ENCODE measurements around the gene ZNF28.
A peak's percentile ranks its signal among the peaks of the same experiment; 100 is the strongest.
"Not testable (repeated sequence)": the region's sequence is repeated elsewhere in the genome, so short reads cannot be mapped to it uniquely, and the experiment has no call there.

The ZNF28 gene

GRCh38 chr19:52821204-52821960 is at the start of gene ZNF28:
Gene ZNF28 (minus strand): TSS chr19:52821633. CDS start chr19:52817958, 3,675 bp downstream.
- not testable (repeated sequence) for DNase-seq (ENCODE audit: low read depth)

- DNase-seq (ENCODE audit: low read depth): not testable (repeated sequence)
Measured at GRCh38 chr19:52868031-52868430, 46.6 kb upstream of the ZNF28 start.

DNA sequence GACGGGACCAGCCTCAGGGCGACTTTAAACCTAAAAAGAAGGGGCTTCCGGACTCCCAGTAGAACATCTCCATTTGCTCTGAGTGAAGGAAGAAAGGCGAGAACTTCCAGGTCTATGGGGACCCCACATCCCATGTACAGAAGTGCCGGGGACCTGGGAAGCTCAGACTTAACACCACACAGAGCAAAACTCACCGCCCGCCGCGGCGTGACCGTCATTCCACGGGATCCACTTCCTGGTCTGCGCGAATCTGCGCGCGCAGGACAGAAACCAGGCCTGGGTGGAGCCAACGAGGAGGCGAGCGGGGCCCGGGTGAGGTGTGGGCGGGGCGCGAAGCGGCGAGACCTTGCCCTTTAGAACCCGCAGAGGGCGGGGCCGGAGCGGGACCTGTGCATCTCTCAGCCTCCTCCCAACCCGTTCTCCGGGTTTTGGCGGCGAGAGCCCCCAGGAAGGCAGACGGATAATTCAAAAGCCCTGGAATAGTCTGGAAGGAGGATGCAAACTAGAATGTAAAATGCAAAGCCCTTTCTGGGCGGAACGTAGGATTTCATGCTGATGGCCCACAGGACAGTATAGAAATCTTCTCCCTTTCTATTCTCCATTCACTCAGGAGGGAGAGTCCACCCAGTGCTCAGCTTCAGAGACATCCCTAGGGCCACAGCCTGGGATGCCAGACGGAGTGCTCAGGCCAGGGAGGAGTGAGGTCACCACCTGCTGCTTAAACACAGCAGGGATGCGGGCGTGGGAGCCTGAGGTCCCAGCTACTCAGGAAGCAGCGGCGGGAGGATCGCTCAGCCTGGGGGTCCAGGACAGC is 36.2 kb upstream of the ZNF28 start, which contains the start of gene ZNF468:
Gene ZNF468 (minus strand): TSS at position 242 of the 814 bp plus-strand sequence. CDS start 3,347 bp downstream, outside the sequence.
- not testable (repeated sequence) for DNase-seq (ENCODE audit: low read depth)

DNA sequence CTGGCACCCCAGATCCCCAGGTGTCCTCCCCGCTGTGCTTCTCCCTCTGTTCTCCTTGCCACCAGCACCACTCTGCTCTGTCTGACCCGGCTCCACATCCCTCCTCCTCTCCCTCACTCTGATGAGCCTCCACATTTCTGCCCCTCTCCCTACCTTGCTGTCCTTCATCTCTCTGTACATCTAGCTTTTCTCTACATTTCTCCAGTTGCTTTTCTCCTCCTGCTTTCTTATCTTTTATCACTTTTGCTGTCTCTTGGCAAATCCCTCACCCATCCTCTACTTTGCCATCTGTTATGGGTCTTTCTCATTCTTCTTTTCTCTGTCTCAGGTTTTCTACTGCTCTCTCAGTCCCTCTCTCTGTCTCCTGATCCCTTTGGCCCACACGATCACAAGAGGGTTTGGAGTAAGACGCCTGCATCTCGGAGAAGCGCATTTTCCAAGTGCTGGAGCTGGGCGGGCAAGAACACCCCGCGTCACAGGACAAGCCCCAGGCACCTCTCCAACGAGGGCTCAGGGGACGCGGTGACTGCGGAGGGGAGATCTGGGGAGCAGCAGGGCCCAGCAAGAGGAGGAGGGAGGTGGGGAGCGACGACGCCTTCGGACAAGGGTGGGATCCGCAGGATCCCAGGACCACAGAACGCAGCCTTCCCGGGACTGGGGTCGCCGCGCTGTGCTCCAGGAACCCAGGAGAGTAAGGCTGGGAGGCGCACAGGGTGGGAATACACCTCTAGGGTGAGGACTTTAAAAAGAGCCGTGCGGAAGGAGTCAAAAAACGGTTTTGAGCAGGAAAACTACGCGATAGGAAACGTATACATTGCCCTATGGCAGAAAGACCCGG is 35.3 kb upstream of the ZNF28 start:
- DNase-seq (ENCODE audit: low read depth): not testable (repeated sequence)

DNA sequence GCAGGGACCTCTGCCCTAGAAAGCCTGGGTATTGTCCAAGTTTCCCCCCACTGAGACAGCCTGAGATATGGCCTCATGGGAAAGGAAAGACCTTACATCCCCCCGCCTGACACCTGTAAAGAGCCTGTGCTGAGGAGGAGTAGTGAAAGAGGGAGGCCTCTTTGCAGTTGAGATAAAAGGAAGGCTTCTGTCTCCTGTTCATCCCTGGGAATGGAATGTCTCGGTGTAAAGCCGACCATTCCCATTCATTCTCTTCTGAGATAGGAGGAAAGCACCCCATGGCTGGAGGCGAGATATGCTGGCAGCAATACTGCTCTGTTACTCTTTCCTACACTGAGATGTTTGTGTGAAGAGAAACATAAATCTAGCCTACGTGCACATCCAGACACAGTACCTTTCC is 25.9 kb upstream of the ZNF28 start:
- not testable (repeated sequence) for DNase-seq (ENCODE audit: low read depth)

- not testable (repeated sequence) for DNase-seq (ENCODE audit: low read depth)
Measured at GRCh38 chr19:52840825-52841465, 19.5 kb upstream of the ZNF28 start.

- DNase-seq (ENCODE audit: low read depth): not testable (repeated sequence)
Measured at GRCh38 chr19:52834289-52834688, 12.9 kb upstream of the ZNF28 start.

- not testable (repeated sequence) for DNase-seq (ENCODE audit: low read depth)
Measured at GRCh38 chr19:52833541-52833940, 12.1 kb upstream of the ZNF28 start.

DNA sequence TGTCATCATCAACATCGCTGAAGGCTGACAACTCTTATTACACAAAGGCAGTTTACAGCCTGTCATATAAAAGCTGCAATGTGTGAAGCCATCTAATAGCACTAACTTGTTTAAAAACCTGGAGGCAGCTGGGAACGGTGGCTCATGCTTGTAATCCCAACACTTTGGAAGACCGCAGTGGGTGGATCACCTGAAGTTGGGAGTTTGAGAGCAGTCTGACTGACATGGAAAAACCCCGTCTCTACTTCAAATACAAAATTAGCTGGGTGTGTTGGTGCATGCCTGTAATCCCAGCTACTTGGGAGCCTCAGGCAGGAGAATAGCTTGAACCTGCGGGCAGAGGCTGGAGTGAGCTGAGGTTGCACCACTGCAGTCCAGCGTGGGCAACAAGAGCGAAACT is 8.4 kb upstream of the ZNF28 start:
- DNase-seq (ENCODE audit: low read depth): not testable (repeated sequence)

GRCh38 chr19:52825765-52826164 is 4.3 kb upstream of the ZNF28 start:
- DNase-seq (ENCODE audit: low read depth): no peak

GRCh38 chr19:52823676-52824075 is 2.2 kb upstream of the ZNF28 start:
- DNase-seq (ENCODE audit: low read depth): no peak

DNA sequence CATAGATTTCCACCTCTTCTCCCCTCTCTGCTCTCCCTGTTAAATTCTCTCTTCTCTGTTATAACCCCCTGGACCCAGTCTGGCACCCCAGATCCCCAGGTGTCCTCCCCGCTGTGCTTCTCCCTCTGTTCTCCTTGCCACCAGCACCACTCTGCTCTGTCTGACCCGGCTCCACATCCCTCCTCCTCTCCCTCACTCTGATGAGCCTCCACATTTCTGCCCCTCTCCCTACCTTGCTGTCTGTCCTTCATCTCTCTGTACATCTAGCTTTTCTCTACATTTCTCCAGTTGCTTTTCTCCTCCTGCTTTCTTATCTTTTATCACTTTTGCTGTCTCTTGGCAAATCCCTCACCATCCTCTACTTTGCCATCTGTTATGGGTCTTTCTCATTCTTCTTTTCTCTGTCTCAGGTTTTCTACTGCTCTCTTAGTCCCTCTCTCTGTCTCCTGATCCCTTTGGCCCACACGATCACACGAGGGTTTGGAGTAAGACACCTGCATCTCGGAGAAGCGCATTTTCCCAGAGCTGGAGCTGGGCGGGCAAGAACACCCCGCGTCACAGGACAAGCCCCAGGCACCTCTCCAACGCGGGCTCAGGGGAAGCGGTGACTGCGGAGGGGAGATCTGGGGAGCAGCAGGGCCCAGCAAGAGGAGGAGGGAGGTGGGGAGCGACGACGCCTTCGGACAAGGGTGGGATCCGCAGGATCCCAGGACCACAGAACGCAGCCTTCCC is 795 bp downstream of the ZNF28 start:
- DNase-seq (ENCODE audit: low read depth): not testable (repeated sequence)

DNA sequence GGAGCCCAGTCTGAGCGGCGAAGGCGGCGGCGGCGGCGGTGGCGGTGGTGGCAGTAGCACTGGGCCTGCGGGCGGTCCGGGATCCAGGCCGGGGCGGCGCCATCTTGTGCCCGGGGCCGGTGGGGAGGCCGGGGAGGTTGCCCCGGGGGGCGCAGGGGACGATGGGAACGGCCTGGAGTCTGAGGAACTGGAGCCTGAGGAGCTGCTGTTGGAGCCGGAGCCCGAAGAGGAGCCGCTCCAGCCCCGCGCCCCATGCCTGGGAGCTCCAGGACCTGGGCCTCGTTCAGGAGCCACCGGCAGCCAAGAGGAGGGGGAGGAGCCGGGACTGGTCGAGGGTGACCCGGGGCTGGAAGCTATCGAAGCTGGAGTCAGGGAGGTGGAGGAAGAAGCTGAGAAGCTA is 11.6 kb downstream of the ZNF28 start:
- DNase-seq (ENCODE audit: low read depth): no peak

DNA sequence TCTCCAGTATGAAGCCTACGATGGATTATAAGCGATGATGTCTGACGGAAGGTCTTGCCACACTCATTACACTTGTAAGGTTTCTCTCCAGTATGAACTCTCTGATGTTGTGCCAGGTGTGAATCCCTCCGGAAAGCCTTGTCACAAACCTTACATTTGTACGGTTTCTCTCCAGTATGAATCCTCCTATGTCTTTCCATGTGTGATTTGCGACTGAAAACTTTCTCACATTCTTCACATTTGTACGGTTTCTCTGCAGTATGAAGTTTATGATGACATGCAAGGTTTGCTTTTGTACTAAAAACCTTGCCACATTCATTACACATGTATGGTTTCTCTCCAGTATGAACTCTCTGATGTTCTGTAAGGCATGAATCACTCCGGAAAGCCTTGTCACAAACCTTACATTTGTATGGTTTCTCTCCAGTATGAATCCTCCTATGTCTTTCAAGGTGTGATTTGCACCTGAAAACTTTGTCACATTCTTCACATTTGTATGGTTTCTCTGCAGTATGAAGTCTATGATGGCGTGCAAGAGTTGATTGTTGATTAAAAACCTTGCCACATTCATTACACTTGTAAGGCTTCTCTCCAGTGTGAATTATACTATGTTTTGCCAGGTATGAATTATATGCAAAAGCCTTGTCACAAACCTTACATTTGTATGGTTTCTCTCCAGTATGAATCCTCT is 21.3 kb downstream of the ZNF28 start:
- DNase-seq (ENCODE audit: low read depth): not testable (repeated sequence)

GRCh38 chr19:52789440-52789839 is 32.0 kb downstream of the ZNF28 start:
- no peak for DNase-seq (ENCODE audit: low read depth)

GRCh38 chr19:52786464-52787354 is 34.7 kb downstream of the ZNF28 start, which contains the start of gene ZNF600:
Gene ZNF600 (minus strand): TSS chr19:52786791. CDS start chr19:52778888, 7,903 bp downstream.
- peak; percentile 38 for DNase-seq (ENCODE audit: low read depth)

DNA sequence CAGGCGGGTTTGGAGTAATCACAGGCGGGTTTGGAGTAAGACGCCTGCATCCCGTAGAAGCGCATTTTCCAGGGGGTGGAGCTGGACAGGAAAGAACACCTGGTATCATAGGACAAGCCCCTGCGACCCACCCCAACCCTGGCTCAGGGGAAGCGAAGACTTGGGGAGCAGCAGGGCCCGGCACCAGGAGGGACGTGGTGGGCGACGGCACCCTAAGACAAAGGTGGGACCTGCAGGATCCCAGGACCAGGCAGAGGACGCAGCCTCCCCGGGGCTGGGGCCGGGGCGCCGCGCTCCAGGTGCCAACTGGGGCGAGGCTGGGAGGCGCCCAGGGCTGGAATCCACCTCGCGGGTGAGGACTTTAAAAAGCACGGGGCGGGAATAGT is 35.4 kb downstream of the ZNF28 start:
- DNase-seq (ENCODE audit: low read depth): no peak

DNA sequence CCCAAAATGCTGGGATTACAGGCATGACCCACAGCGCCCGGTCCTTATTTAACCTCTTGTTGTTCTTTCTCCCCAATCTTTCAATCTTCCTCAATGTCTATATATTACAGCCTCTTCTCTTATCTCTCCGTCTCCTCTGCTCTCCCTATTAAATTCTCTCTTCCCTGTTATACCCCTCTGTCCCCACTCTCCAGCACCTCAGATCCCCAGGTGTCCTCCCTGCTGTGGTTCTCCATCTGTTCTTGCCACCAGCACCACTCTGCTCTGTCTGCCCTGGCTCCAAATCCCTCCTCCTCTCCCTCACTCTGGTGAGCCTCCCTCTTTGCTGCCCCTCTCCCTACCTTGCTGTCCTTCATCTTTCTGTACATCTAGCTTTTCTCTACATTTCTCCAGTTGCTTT is 35.9 kb downstream of the ZNF28 start:
- no peak for DNase-seq (ENCODE audit: low read depth)

GRCh38 chr19:52782864-52783263 is 38.6 kb downstream of the ZNF28 start:
- not testable (repeated sequence) for DNase-seq (ENCODE audit: low read depth)
